Measurements from ENCODE around the gene DCXR. TPM values are rescaled to one million over a fixed set of nuclear protein-coding genes. Genes with fewer than 3 reads are reported as not detected.

DCXR gene
- total RNA-seq, 4 donors from 2014 or later: 89.1 to 162 (median 135) TPM

- Histone ChIP-seq H3K4me3 (no peak overlapping the region), H3K27me3 (no peaks in the 10 kb centered on the region), H3K36me3 (peaks cover 0 to 34% (median 4%) of the 10 kb centered on the region in 3 donors), H3K4me1 (peaks cover 10 to 56% (median 15%) of the 10 kb centered on the region in 3 donors), H3K9me3 (no peaks in the 10 kb centered on the region), H3K27ac (no peak overlapping the region)
- TF ChIP-seq CTCF (IDR thresholded peaks at IDR 0.05): no peak
- no peak for TF ChIP-seq POLR2A (IDR thresholded peaks at IDR 0.05)
- no peak for DNase-seq
- intact Hi-C loops (cut with DNase I): no loop called here
- WGBS, 2 donors: 60 to 74% methylated on average over 1 to 3 of the region's 28 CpGs
Measured at GRCh38 chr17:82016061-82016874, 21.2 kb downstream of the DCXR start.

GRCh38 chr17:82015311-82015971 lies 22.1 kb downstream of the DCXR start:
- Histone ChIP-seq H3K27me3 (no peaks in the 10 kb centered on the region), H3K36me3 (peaks cover 0 to 42% (median 4%) of the 10 kb centered on the region in 3 donors), H3K4me3 (no peak overlapping the region), H3K27ac (no peak overlapping the region), H3K4me1 (peaks cover 6 to 48% (median 9%) of the 10 kb centered on the region in 3 donors), H3K9me3 (no peaks in the 10 kb centered on the region)
- TF ChIP-seq POLR2A (IDR thresholded peaks at IDR 0.05): no peak
- TF ChIP-seq CTCF (IDR thresholded peaks at IDR 0.05): no peak
- 74 to 79% methylated on average over 8 to 16 of the region's 24 CpGs for WGBS, 2 donors
- intact Hi-C loops (cut with DNase I): no loop called here
- no peak for DNase-seq

- intact Hi-C loops (cut with DNase I): no loop called here
- TF ChIP-seq CTCF (IDR thresholded peaks at IDR 0.05): no peak
- TF ChIP-seq POLR2A (IDR thresholded peaks at IDR 0.05): no peak
- Histone ChIP-seq H3K9me3 (no peaks in the 10 kb centered on the region), H3K27me3 (no peaks in the 10 kb centered on the region), H3K4me3 (no peak overlapping the region), H3K36me3 (peaks cover 0 to 44% (median 4%) of the 10 kb centered on the region in 3 donors), H3K27ac (no peak overlapping the region), H3K4me1 (peaks cover 6 to 43% (median 9%) of the 10 kb centered on the region in 3 donors)
- no peak for DNase-seq
- WGBS, 2 donors: 88 to 94% methylated on average over 3 to 4 of the region's 13 CpGs
Measured at GRCh38 chr17:82014971-82015310, 22.6 kb downstream of the DCXR start.

DNA sequence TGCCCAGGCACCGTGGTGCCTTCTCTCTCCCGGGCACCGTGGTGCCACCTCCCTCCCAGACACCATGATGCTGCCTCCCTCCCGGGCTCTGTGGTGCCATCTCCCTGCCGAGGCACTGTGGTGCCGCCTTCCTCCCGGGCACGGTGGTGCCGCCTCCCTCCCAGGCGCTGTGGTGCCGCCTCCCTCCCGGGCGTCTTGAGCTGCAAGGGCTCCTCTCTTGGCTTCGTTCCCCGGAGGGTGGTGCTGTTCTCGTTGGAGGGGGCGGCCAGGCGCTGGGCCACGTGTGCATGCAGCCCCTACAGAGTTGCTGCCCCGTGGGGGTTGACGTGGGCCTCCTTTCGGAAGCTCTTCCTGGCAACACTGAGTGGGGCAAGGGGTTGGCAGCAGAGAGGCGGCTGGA lies 23.1 kb downstream of the DCXR start:
- H3K36me3 ChIP-seq: peaks cover 0 to 49% (median 4%) of the 10 kb centered on the region in 3 donors
- no peaks in the 10 kb centered on the region for H3K27me3 ChIP-seq
- no peak for DNase-seq
- TF ChIP-seq CTCF (IDR thresholded peaks at IDR 0.05): peak in 2 of 6 experiments; percentile 25 to 48
- TF ChIP-seq POLR2A (IDR thresholded peaks at IDR 0.05): no peak
- no peak overlapping the region for H3K4me3 ChIP-seq
- H3K4me1 ChIP-seq: peaks cover 6 to 38% (median 9%) of the 10 kb centered on the region in 3 donors
- no peak overlapping the region for H3K27ac ChIP-seq
- intact Hi-C loops (cut with DNase I): no loop called here
- WGBS, 2 donors: 89% methylated on average over 5 of the region's 23 CpGs; no CpG with 5 or more reads in 1 of the 2 donors
- no peaks in the 10 kb centered on the region for H3K9me3 ChIP-seq

- WGBS, 2 donors: 88 to 90% methylated on average over 12 of the region's 16 CpGs
- peaks cover 0 to 50% (median 4%) of the 10 kb centered on the region in 3 donors for H3K36me3 ChIP-seq
- TF ChIP-seq POLR2A (IDR thresholded peaks at IDR 0.05) (no peak), CTCF (IDR thresholded peaks at IDR 0.05) (no peak)
- H3K4me1 ChIP-seq: peaks cover 6 to 35% (median 9%) of the 10 kb centered on the region in 3 donors
- H3K27me3 ChIP-seq: no peaks in the 10 kb centered on the region
- no peak overlapping the region for H3K4me3 ChIP-seq
- H3K27ac ChIP-seq: peak overlapping the region in 2 of 4 donors; percentile 34 to 61
- H3K9me3 ChIP-seq: no peaks in the 10 kb centered on the region
- intact Hi-C loops (cut with DNase I): no loop called here
- no peak for DNase-seq
Measured at GRCh38 chr17:82013772-82014321, 23.6 kb downstream of the DCXR start.

Measured in esophagus squamous epithelium (tissue), 5 donors.